Measurements from ENCODE around the gene SF1.
A peak's percentile ranks its signal among the peaks of the same experiment; 100 is the strongest.

SF1 gene

DNA sequence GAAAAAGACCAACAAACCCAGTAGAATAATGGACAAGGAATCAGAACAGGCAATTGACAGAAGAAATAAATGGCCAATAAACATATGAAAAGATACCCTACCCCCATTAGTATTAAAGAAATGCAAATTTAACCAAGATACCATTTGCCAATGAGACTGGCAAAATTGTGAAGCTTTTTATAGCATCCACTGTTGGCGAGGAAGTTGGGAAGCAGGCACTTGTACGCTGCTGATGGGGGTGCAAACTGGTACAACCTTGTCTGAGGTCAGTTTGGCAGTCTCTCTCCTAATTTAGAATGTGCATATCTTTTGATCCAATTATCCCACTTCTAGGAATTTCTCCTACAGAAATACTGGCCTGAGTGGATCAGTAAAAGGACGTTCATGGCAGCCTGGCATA, 46.7 kb downstream of the SF1 start:
- TF ChIP-seq EZH2 (IDR thresholded peaks at IDR 0.05; ENCODE audit: borderline replicate concordance, low read depth, low read length, severe bottlenecking), result no peak
- TF ChIP-seq, protein P1, sequence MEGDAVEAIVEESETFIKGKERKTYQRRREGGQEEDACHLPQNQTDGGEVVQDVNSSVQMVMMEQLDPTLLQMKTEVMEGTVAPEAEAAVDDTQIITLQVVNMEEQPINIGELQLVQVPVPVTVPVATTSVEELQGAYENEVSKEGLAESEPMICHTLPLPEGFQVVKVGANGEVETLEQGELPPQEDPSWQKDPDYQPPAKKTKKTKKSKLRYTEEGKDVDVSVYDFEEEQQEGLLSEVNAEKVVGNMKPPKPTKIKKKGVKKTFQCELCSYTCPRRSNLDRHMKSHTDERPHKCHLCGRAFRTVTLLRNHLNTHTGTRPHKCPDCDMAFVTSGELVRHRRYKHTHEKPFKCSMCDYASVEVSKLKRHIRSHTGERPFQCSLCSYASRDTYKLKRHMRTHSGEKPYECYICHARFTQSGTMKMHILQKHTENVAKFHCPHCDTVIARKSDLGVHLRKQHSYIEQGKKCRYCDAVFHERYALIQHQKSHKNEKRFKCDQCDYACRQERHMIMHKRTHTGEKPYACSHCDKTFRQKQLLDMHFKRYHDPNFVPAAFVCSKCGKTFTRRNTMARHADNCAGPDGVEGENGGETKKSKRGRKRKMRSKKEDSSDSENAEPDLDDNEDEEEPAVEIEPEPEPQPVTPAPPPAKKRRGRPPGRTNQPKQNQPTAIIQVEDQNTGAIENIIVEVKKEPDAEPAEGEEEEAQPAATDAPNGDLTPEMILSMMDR (IDR thresholded peaks at IDR 0.05; ENCODE audit: borderline replicate concordance, extremely low read depth, low read length, poor library complexity, severe bottlenecking), result no peak
- Histone ChIP-seq H3K4me2 (ENCODE audit: insufficient read depth, low read length) (no peak overlapping the region), H3K36me3 (ENCODE audit: insufficient read depth, low read length) (peaks cover 26% of the 10 kb centered on the region; the same call in 1 of the 2 replicates), H3K9ac (ENCODE audit: low read depth, low read length) (no peak overlapping the region), H3K27me3 (ENCODE audit: insufficient read depth, low read length, poor library complexity) (no peaks in the 10 kb centered on the region), H3K4me3 (ENCODE audit: low read depth in 1 of 2, low read length in 2 of 2) (no peak overlapping the region), H3K9me3 (ENCODE audit: insufficient read depth, low read length, severe bottlenecking) (no peaks in the 10 kb centered on the region), H2AFZ (ENCODE audit: low read depth, low read length) (no peak overlapping the region), H3K27ac (ENCODE audit: low read length) (no peak overlapping the region), H3K4me1 (ENCODE audit: insufficient read depth, low read length) (no peaks in the 10 kb centered on the region), H3K79me2 (ENCODE audit: insufficient read depth, low read length) (no peaks in the 10 kb centered on the region), H4K20me1 (ENCODE audit: insufficient read depth, low read length) (no peaks in the 10 kb centered on the region; the same call in 1 of the 2 replicates)
- DNase-seq (no peak), ATAC-seq (ENCODE audit: insufficient read depth, low read depth) (no peak)

DNA sequence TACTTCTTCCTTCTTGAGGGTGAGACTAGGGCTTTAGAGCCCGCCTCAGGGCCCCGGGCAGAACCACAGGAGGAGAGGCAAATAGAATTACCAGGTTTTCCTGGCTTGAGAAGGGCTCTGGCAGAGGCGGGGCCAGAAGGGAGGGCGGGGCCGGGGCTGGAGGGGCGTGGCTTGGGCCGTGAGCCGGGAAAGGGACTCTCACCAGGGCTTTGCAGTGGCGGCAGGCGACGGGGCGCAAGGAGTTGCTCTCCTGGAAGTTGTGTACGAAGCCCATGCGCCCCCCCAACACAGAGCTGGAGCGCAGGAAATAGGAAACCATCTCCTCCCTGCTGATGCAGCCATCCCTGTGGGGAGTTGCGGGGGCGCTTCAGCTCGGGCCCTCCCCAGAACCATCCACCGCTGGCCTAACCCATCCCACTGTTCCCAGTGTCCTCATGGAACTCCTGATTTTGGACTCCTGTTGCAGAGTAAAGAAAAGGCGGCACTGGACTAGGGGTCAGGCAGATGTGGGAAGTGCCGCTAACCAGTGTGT, 48.4 kb downstream of the SF1 start:
- no peak overlapping the region for H3K4me2 ChIP-seq (ENCODE audit: insufficient read depth, low read length)
- TF ChIP-seq EZH2 (IDR thresholded peaks at IDR 0.05; ENCODE audit: borderline replicate concordance, low read depth, low read length, severe bottlenecking), result no peak
- TF ChIP-seq, protein P1 (IDR thresholded peaks at IDR 0.05; ENCODE audit: borderline replicate concordance, extremely low read depth, low read length, poor library complexity, severe bottlenecking), result no peak
- H3K27me3 ChIP-seq (ENCODE audit: insufficient read depth, low read length, poor library complexity), result no peaks in the 10 kb centered on the region
- ATAC-seq (ENCODE audit: insufficient read depth, low read depth), result peak; percentile 37; the same call in 1 of the 3 replicates
- peaks cover 9% of the 10 kb centered on the region; the same call in 1 of the 2 replicates for H3K36me3 ChIP-seq (ENCODE audit: insufficient read depth, low read length)
- H3K4me1 ChIP-seq (ENCODE audit: insufficient read depth, low read length), result no peaks in the 10 kb centered on the region
- no peak overlapping the region for H3K4me3 ChIP-seq (ENCODE audit: low read depth in 1 of 2, low read length in 2 of 2)
- no peak overlapping the region for H3K9ac ChIP-seq (ENCODE audit: low read depth, low read length)
- H3K27ac ChIP-seq (ENCODE audit: low read length), result no peak overlapping the region
- H3K9me3 ChIP-seq (ENCODE audit: insufficient read depth, low read length, severe bottlenecking), result no peaks in the 10 kb centered on the region
- peak; percentile 33 for DNase-seq
- H4K20me1 ChIP-seq (ENCODE audit: insufficient read depth, low read length), result no peaks in the 10 kb centered on the region
- no peaks in the 10 kb centered on the region for H3K79me2 ChIP-seq (ENCODE audit: insufficient read depth, low read length)
- H2AFZ ChIP-seq (ENCODE audit: low read depth, low read length), result no peak overlapping the region

DNA sequence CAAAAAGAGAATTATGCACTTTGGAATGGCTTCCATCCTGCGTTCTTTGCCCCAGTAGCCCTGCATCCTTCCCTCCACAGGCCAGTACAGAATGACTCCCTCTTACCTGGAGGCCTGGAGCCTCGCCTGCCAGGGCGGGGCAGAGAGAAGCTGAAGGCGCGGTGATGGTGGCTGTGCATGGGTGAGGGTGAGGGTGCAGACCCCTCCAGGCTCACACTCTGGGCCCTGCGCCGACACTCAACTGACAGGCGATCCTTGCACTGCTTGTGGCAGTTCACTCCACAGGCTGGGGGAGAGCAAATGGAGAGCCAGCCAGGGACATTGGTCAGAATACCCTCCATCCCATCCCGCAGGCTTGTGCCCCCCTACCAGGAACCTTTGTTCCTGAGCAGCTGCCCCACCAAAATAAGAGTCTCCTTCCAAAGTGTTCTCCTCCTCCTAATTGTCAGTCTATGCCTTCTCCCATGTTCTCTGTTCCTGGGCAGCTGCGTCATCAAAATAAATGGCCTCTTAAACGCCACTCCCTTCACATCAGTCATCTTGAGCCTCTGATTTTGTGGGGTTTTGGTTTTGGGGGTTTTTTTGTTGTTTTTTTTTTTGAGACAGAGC, 49.5 kb downstream of the SF1 start:
- Histone ChIP-seq H3K27me3 (ENCODE audit: insufficient read depth, low read length, poor library complexity) (no peaks in the 10 kb centered on the region), H3K36me3 (ENCODE audit: insufficient read depth, low read length) (0 out of 2 replicates have a peak, but pooled peaks cover 7% of the 10 kb centered on the region)
- no peak for DNase-seq

More for the DNA sequence above, 49.5 kb downstream of the SF1 start:
- Histone ChIP-seq H3K9me3 (ENCODE audit: insufficient read depth, low read length, severe bottlenecking) (no peaks in the 10 kb centered on the region), H4K20me1 (ENCODE audit: insufficient read depth, low read length) (no peaks in the 10 kb centered on the region), H3K4me3 (ENCODE audit: low read depth in 1 of 2, low read length in 2 of 2) (no peak overlapping the region), H3K4me2 (ENCODE audit: insufficient read depth, low read length) (no peak overlapping the region), H3K27ac (ENCODE audit: low read length) (no peak overlapping the region), H2AFZ (ENCODE audit: low read depth, low read length) (no peak overlapping the region), H3K4me1 (ENCODE audit: insufficient read depth, low read length) (peaks cover 5% of the 10 kb centered on the region), H3K79me2 (ENCODE audit: insufficient read depth, low read length) (no peaks in the 10 kb centered on the region), H3K9ac (ENCODE audit: low read depth, low read length) (no peak overlapping the region)
- ATAC-seq (ENCODE audit: insufficient read depth, low read depth), result no peak
- TF ChIP-seq, protein P1 (IDR thresholded peaks at IDR 0.05; ENCODE audit: borderline replicate concordance, extremely low read depth, low read length, poor library complexity, severe bottlenecking), result no peak
- no peak for TF ChIP-seq EZH2 (IDR thresholded peaks at IDR 0.05; ENCODE audit: borderline replicate concordance, low read depth, low read length, severe bottlenecking)
